Testis (tissue), 3 donors: ENCODE results near the gene SGPP2. TPM values are rescaled to one million over a fixed set of nuclear protein-coding genes. Genes with fewer than 3 reads are reported as not detected.

Source experiments
- DNase-seq: peaks from one replicate; pipeline ENCODE4 v3.0.0-alpha.2; 2019
- H3K27ac ChIP-seq, 2 donors: fragments of 200-600 bp; sonication (generic); one replicate each; pipeline ENCODE4 v1.5.1; 2019
- H3K27me3 ChIP-seq: fragments of 200-600 bp; sonication (generic); one replicate; pipeline ENCODE4 v1.5.1; 2019
- H3K36me3 ChIP-seq: fragments of 200-600 bp; sonication (generic); one replicate; pipeline ENCODE4 v1.5.1; 2017; ENCODE audit warnings: low read depth; ENCODE audit errors: missing control alignments
- H3K4me1 ChIP-seq: fragments of 200-600 bp; sonication (generic); one replicate; pipeline ENCODE4 v1.5.1; 2019
- H3K4me3 ChIP-seq, 2 donors: fragments of 200-600 bp; sonication (generic); one replicate each; pipeline ENCODE4 v1.5.1; 2017 to 2019
- H3K9me3 ChIP-seq: fragments of 200-600 bp; sonication (generic); one replicate; pipeline ENCODE4 v1.5.1; 2017
- POLR2A ChIP-seq: fragments of 450-650 bp; IDR thresholded peaks from one replicate; pipeline ENCODE4 v1.6.1; 2017; ENCODE audit warnings: antibody characterized with exemption, mild to moderate bottlenecking, moderate library complexity
- WGBS, 2 donors: methylation state at CpG; one replicate each; pipeline ENCODE4 v1.1.5; 2018; 5-methylcytosine and 5-hydroxymethylcytosine counted together
- intact Hi-C: fragments of 100-400 bp; cut with DNase I; formaldehyde crosslinking; loops from one replicate; pipeline ENCODE4 v1.15.1; 2023; ENCODE audit warnings: low total_unique reads
- polyA plus RNA-seq: library from polyadenylated mRNA; stranded (reverse); fragments of 350-450 nt; fragmentation: Illumina TruSeq; extraction: RNeasy Lipid Tissue Mini Kit (QIAGEN cat#74804); gene quantifications from one replicate; pipeline ENCODE4 v1.2.3, GENCODE V29; 2014; ENCODE audit warnings: low read depth, low replicate concordance; ENCODE audit not compliant: insufficient read depth
- small RNA-seq, 2 donors: library from RNA; depleted of rRNA; stranded (forward); fragments of <200 nt; gene quantifications; one replicate each; pipeline ENCODE3, GENCODE V24; 2016
- total RNA-seq, 2 donors: library from RNA; depleted of rRNA; stranded (reverse); fragments of >200 nt; gene quantifications; one replicate each; pipeline ENCODE4 v1.2.3, GENCODE V29; 2016
- TF ChIP-seq, protein P1 (sequence below), 3 experiments: fragments of 450-650 bp in 2 of 3; fragments of 200-600 bp in 1 of 3; sonication (generic) in 1 of 3; IDR thresholded peaks; one replicate each; pipeline ENCODE4 v1.5.1; 2016 to 2019; ENCODE audit warnings: antibody characterized with exemption in 3 of 3, mild to moderate bottlenecking in 2 of 3, moderate library complexity in 1 of 3

Gene SGPP2
- total and polyA plus RNA-seq, 3 donors from 2014 or later: 3.0 to 5.9 (median 3.1) TPM

- intact Hi-C loops: no loop called here
- WGBS, 2 donors: 88 to 97% methylated on average over 3 of the region's 3 CpGs
- H3K9me3 ChIP-seq: no peaks in the 10 kb centered on the region
- no peak overlapping the region for H3K4me3 ChIP-seq
- H3K27ac ChIP-seq: no peak overlapping the region
- no peaks in the 10 kb centered on the region for H3K4me1 ChIP-seq
- H3K36me3 ChIP-seq: no peaks in the 10 kb centered on the region
- no peaks in the 10 kb centered on the region for H3K27me3 ChIP-seq
- TF ChIP-seq, protein P1, sequence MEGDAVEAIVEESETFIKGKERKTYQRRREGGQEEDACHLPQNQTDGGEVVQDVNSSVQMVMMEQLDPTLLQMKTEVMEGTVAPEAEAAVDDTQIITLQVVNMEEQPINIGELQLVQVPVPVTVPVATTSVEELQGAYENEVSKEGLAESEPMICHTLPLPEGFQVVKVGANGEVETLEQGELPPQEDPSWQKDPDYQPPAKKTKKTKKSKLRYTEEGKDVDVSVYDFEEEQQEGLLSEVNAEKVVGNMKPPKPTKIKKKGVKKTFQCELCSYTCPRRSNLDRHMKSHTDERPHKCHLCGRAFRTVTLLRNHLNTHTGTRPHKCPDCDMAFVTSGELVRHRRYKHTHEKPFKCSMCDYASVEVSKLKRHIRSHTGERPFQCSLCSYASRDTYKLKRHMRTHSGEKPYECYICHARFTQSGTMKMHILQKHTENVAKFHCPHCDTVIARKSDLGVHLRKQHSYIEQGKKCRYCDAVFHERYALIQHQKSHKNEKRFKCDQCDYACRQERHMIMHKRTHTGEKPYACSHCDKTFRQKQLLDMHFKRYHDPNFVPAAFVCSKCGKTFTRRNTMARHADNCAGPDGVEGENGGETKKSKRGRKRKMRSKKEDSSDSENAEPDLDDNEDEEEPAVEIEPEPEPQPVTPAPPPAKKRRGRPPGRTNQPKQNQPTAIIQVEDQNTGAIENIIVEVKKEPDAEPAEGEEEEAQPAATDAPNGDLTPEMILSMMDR (IDR thresholded peaks at IDR 0.05): no peak
- no peak for TF ChIP-seq POLR2A
- no peak for DNase-seq
These were observed 182.0 kb downstream of the SGPP2 start for GRCh38 chr2:222606306-222606705.

GRCh38 chr2:222608081-222608480, 183.7 kb downstream of the SGPP2 start:
- DNase-seq: no peak
- no peaks in the 10 kb centered on the region for H3K9me3 ChIP-seq
- H3K4me3 ChIP-seq: no peak overlapping the region
- no peak for TF ChIP-seq POLR2A
- TF ChIP-seq, protein P1 (IDR thresholded peaks at IDR 0.05): no peak
- WGBS, 2 donors: 71 to 72% methylated on average over 4 of the region's 4 CpGs
- H3K4me1 ChIP-seq: no peaks in the 10 kb centered on the region
- intact Hi-C loops: no loop called here
- no peaks in the 10 kb centered on the region for H3K27me3 ChIP-seq
- no peaks in the 10 kb centered on the region for H3K36me3 ChIP-seq
- no peak overlapping the region for H3K27ac ChIP-seq

DNA sequence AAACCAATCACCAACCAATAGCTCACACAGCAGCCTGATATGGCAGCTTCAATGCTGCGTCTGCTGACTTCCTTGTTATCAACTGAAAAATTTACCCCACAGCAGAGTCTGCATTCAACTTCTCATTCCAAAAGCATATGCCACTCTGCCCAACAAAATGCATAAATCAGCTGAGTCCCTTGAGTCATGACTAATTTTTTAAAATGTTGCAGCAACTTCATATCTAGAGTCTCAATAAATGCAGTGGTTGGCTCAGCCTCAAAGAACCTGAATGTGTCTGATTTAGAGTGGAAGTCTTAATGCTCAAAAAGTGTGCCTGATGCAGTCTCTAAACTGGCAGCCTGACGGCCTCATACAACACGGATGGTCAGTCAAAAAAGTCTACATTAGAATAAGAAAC, 185.0 kb downstream of the SGPP2 start:
- Histone ChIP-seq H3K27ac (no peak overlapping the region), H3K4me1 (no peaks in the 10 kb centered on the region), H3K9me3 (no peaks in the 10 kb centered on the region), H3K4me3 (no peak overlapping the region), H3K36me3 (no peaks in the 10 kb centered on the region), H3K27me3 (no peaks in the 10 kb centered on the region)
- intact Hi-C loops: no loop called here
- no peak for DNase-seq
- 82 to 90% methylated on average over 3 of the region's 3 CpGs for WGBS, 2 donors
- no peak for TF ChIP-seq POLR2A
- TF ChIP-seq, protein P1 (IDR thresholded peaks at IDR 0.05): no peak

Small RNAs within 50 kb of the gene (small RNA-seq; reads per million reads assigned to genes)
- 0 reads per million in 2 donors for gene RF00019
- gene RNU6-619P: 0 reads per million in 2 donors

Other genes starting within 250 kb of the SGPP2 start
- 1 to 10 TPM; 4.8 to 4.9 TPM for gene PAX3, start 125.5 kb upstream of the SGPP2 start, total RNA-seq
- 6.0 TPM for gene PAX3, start 125.5 kb upstream of the SGPP2 start, polyA plus RNA-seq
- 10 to 100 TPM; 14.1 to 22.8 TPM for gene FARSB, start 231.5 kb downstream of the SGPP2 start, total RNA-seq
- 35.0 TPM for gene FARSB, start 231.5 kb downstream of the SGPP2 start, polyA plus RNA-seq
- not detected for gene MOGAT1, start 247.1 kb downstream of the SGPP2 start, total RNA-seq
- not detected for gene MOGAT1, start 247.1 kb downstream of the SGPP2 start, polyA plus RNA-seq